GM12878 (cell line): ENCODE measurements around the gene LRRC63. TPM values are rescaled to one million over a fixed set of nuclear protein-coding genes. Genes with fewer than 3 reads are reported as not detected.

Source experiments
- ATF7 ChIP-seq: fragments of 450-650 bp; IDR thresholded peaks from 2 replicates; pipeline ENCODE4 v1.6.1; 2016; ENCODE audit warnings: low read depth, mild to moderate bottlenecking
- BMI1 ChIP-seq: fragments of 450-650 bp; IDR thresholded peaks from 2 replicates; pipeline ENCODE4 v1.6.1; 2016; ENCODE audit warnings: mild to moderate bottlenecking, moderate library complexity, borderline replicate concordance
- CBFB ChIP-seq: IDR thresholded peaks from 2 replicates; pipeline ENCODE4 v1.6.1; 2016; ENCODE audit warnings: antibody characterized with exemption, low read depth
- EED ChIP-seq: sonication (generic); IDR thresholded peaks from 2 replicates; pipeline ENCODE4 v1.6.1; 2016; ENCODE audit warnings: antibody characterized with exemption, low read depth
- HDGF ChIP-seq: fragments of 450-650 bp; IDR thresholded peaks from 2 replicates; pipeline ENCODE4 v1.6.1; 2016; ENCODE audit warnings: antibody characterized with exemption
- IRF4 ChIP-seq: IDR thresholded peaks from 2 replicates; pipeline ENCODE4 v1.6.1; 2011; ENCODE audit warnings: low read depth, low read length
- RAD21 ChIP-seq: IDR thresholded peaks from 2 replicates; pipeline ENCODE4 v1.6.1; 2011; ENCODE audit warnings: mild to moderate bottlenecking, low read depth, low read length, moderate library complexity; ENCODE audit not compliant: insufficient read depth
- RFX5 ChIP-seq: IDR thresholded peaks from 2 replicates; pipeline ENCODE4 v1.6.1; 2011; ENCODE audit warnings: low read depth, low read length, improper control_type of control experiment
- SIX5 ChIP-seq: IDR thresholded peaks from 2 replicates; pipeline ENCODE4 v1.6.1; 2011; ENCODE audit warnings: mild to moderate bottlenecking, low read depth, low read length, moderate library complexity; ENCODE audit not compliant: severe bottlenecking
- ZBTB33 ChIP-seq: fragments of 450-650 bp; IDR thresholded peaks from 2 replicates; pipeline ENCODE4 v1.6.1; 2017; ENCODE audit warnings: mild to moderate bottlenecking
- ZNF207 ChIP-seq: fragments of 450-650 bp; IDR thresholded peaks from 2 replicates; pipeline ENCODE4 v1.6.1; 2014; ENCODE audit warnings: antibody characterized with exemption, mild to moderate bottlenecking, borderline replicate concordance
- ZNF217 ChIP-seq: fragments of 450-650 bp; IDR thresholded peaks from 2 replicates; pipeline ENCODE4 v1.6.1; 2017; ENCODE audit warnings: antibody characterized with exemption, mild to moderate bottlenecking
- ZSCAN29 ChIP-seq: fragments of 450-650 bp; IDR thresholded peaks from 2 replicates; pipeline ENCODE4 v1.6.1; 2017; ENCODE audit warnings: mild to moderate bottlenecking, moderate library complexity
- polyA plus RNA-seq, 11 experiments: library from polyadenylated mRNA; depleted of rRNA in 4 of 11; unstranded in 6 of 11; stranded (reverse) in 5 of 11; fragments of >200 nt; fragmentation: Nextera tagmentation in 4 of 11; fragmentation: Illumina TruSeq in 1 of 11; extraction: Ambion mirVana in 4 of 11; extraction: Trizol in 1 of 11; gene quantifications; 1 replicate in 1 of 11; 2 replicates in 10 of 11; pipeline versions ENCODE4 v1.2.1 to v1.2.3, GENCODE V29; 2011 to 2016; ENCODE audit warnings: inconsistent platforms in 2 of 11, missing spikeins in 2 of 11, low read depth in 1 of 11
- total RNA-seq, 4 experiments: library from RNA; depleted of rRNA in 3 of 4; stranded (reverse); fragments of >200 nt in 3 of 4; fragmentation: Illumina TruSeq in 1 of 4; extraction: Trizol in 1 of 4; gene quantifications; 2 replicates each; pipeline versions ENCODE4 v1.2.1 to v1.2.3, GENCODE V29; 2013 to 2021
- TF ChIP-seq, protein P1 (sequence below): IDR thresholded peaks from 2 replicates; pipeline ENCODE4 v1.6.1; 2012; ENCODE audit warnings: improper control_type of control experiment, low read depth, low read length; ENCODE audit not compliant: insufficient replicate concordance
- TF ChIP-seq, protein P2 (sequence below): fragments of 150-350 bp; IDR thresholded peaks from 2 replicates; pipeline ENCODE4 v1.6.1; 2016; ENCODE audit warnings: low read depth, low read length
- TF ChIP-seq, protein P3 (sequence below): fragments of 450-650 bp; IDR thresholded peaks from 2 replicates; pipeline ENCODE4 v1.6.1; 2014; ENCODE audit warnings: mild to moderate bottlenecking
- TF ChIP-seq, protein P4 (sequence below): fragments of 450-650 bp; IDR thresholded peaks from 2 replicates; pipeline ENCODE4 v1.6.1; 2017; ENCODE audit warnings: borderline replicate concordance

LRRC63 gene
- total and polyA plus RNA-seq, 10 of the 15 experiments (the other 5 are each of a cell fraction or from before 2014, with no cell fraction given): 0.34 to 0.98 (median 0.76) TPM; not detected in 1

GRCh38 chr13:46165485-46166223 lies 46.1 kb upstream of the LRRC63 start (continued):
- TF ChIP-seq, protein P1, sequence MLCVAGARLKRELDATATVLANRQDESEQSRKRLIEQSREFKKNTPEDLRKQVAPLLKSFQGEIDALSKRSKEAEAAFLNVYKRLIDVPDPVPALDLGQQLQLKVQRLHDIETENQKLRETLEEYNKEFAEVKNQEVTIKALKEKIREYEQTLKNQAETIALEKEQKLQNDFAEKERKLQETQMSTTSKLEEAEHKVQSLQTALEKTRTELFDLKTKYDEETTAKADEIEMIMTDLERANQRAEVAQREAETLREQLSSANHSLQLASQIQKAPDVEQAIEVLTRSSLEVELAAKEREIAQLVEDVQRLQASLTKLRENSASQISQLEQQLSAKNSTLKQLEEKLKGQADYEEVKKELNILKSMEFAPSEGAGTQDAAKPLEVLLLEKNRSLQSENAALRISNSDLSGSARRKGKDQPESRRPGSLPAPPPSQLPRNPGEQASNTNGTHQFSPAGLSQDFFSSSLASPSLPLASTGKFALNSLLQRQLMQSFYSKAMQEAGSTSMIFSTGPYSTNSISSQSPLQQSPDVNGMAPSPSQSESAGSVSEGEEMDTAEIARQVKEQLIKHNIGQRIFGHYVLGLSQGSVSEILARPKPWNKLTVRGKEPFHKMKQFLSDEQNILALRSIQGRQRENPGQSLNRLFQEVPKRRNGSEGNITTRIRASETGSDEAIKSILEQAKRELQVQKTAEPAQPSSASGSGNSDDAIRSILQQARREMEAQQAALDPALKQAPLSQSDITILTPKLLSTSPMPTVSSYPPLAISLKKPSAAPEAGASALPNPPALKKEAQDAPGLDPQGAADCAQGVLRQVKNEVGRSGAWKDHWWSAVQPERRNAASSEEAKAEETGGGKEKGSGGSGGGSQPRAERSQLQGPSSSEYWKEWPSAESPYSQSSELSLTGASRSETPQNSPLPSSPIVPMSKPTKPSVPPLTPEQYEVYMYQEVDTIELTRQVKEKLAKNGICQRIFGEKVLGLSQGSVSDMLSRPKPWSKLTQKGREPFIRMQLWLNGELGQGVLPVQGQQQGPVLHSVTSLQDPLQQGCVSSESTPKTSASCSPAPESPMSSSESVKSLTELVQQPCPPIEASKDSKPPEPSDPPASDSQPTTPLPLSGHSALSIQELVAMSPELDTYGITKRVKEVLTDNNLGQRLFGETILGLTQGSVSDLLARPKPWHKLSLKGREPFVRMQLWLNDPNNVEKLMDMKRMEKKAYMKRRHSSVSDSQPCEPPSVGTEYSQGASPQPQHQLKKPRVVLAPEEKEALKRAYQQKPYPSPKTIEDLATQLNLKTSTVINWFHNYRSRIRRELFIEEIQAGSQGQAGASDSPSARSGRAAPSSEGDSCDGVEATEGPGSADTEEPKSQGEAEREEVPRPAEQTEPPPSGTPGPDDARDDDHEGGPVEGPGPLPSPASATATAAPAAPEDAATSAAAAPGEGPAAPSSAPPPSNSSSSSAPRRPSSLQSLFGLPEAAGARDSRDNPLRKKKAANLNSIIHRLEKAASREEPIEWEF: no peak
- no peak for TF ChIP-seq EED
- no peak for TF ChIP-seq ZNF217
- TF ChIP-seq SIX5: no peak
- TF ChIP-seq, protein P2, sequence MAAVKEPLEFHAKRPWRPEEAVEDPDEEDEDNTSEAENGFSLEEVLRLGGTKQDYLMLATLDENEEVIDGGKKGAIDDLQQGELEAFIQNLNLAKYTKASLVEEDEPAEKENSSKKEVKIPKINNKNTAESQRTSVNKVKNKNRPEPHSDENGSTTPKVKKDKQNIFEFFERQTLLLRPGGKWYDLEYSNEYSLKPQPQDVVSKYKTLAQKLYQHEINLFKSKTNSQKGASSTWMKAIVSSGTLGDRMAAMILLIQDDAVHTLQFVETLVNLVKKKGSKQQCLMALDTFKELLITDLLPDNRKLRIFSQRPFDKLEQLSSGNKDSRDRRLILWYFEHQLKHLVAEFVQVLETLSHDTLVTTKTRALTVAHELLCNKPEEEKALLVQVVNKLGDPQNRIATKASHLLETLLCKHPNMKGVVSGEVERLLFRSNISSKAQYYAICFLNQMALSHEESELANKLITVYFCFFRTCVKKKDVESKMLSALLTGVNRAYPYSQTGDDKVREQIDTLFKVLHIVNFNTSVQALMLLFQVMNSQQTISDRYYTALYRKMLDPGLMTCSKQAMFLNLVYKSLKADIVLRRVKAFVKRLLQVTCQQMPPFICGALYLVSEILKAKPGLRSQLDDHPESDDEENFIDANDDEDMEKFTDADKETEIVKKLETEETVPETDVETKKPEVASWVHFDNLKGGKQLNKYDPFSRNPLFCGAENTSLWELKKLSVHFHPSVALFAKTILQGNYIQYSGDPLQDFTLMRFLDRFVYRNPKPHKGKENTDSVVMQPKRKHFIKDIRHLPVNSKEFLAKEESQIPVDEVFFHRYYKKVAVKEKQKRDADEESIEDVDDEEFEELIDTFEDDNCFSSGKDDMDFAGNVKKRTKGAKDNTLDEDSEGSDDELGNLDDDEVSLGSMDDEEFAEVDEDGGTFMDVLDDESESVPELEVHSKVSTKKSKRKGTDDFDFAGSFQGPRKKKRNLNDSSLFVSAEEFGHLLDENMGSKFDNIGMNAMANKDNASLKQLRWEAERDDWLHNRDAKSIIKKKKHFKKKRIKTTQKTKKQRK: no peak
- no peak for TF ChIP-seq HDGF
- TF ChIP-seq ZNF207: no peak
- TF ChIP-seq RFX5: no peak
- 0 out of 2 replicates have a peak, but pooled peaks have one; percentile 11 for TF ChIP-seq IRF4
- TF ChIP-seq ZSCAN29: no peak
- 0 out of 2 replicates have a peak, but pooled peaks have one; percentile 5 for TF ChIP-seq RAD21
- TF ChIP-seq ATF7: peak; percentile 82
- TF ChIP-seq, protein P3, sequence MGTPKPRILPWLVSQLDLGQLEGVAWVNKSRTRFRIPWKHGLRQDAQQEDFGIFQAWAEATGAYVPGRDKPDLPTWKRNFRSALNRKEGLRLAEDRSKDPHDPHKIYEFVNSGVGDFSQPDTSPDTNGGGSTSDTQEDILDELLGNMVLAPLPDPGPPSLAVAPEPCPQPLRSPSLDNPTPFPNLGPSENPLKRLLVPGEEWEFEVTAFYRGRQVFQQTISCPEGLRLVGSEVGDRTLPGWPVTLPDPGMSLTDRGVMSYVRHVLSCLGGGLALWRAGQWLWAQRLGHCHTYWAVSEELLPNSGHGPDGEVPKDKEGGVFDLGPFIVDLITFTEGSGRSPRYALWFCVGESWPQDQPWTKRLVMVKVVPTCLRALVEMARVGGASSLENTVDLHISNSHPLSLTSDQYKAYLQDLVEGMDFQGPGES: no peak
- TF ChIP-seq CBFB: peak; percentile 65
- no peak for TF ChIP-seq ZBTB33
- TF ChIP-seq, protein P4, sequence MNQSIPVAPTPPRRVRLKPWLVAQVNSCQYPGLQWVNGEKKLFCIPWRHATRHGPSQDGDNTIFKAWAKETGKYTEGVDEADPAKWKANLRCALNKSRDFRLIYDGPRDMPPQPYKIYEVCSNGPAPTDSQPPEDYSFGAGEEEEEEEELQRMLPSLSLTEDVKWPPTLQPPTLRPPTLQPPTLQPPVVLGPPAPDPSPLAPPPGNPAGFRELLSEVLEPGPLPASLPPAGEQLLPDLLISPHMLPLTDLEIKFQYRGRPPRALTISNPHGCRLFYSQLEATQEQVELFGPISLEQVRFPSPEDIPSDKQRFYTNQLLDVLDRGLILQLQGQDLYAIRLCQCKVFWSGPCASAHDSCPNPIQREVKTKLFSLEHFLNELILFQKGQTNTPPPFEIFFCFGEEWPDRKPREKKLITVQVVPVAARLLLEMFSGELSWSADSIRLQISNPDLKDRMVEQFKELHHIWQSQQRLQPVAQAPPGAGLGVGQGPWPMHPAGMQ: no peak
- TF ChIP-seq BMI1: peak; percentile 14; the same call in 1 of the 2 replicates
